Omental fat pad (tissue), 4 donors: ENCODE data around the gene GGA3. TPM values are rescaled to one million over a fixed set of nuclear protein-coding genes. Genes with fewer than 3 reads are reported as not detected.

ENCODE experiments used
- ATAC-seq: fragments of 150-250 bp; one replicate; pipeline ENCODE4 v1.9.1; 2016; ENCODE audit warnings: mild to moderate bottlenecking, moderate library complexity; ENCODE audit not compliant: low FRiP score
- DNase-seq: peaks from one replicate; pipeline ENCODE4 v3.0.0-alpha.2; 2019; ENCODE audit warnings: low spot score
- CTCF ChIP-seq, 3 donors: fragments of 450-650 bp; IDR thresholded peaks; one replicate each; pipeline ENCODE4 v1.5.1; 2016 to 2017; ENCODE audit warnings: antibody characterized with exemption in 3 of 3, mild to moderate bottlenecking in 3 of 3, moderate library complexity in 2 of 3
- total RNA-seq, 4 donors: library from RNA; depleted of rRNA; stranded (reverse); fragments of >200 nt; gene quantifications; one replicate each; pipeline ENCODE4 v1.1.0, GENCODE V29; 2016

The GGA3 gene
- total RNA-seq, 4 donors from 2014 or later, result 22.3 to 36.3 (median 30.5) TPM

- peak; percentile 86 for ATAC-seq
- peak in 2 of 3 donors; percentile 62 to 94 for TF ChIP-seq CTCF (IDR thresholded peaks at IDR 0.05)
Observed at GRCh38 chr17:75271233-75271954, 10.0 kb upstream of the GGA3 start.

GRCh38 chr17:75270966-75271232, 9.5 kb upstream of the GGA3 start, which contains the start of gene MIF4GD:
TSS of gene MIF4GD (minus strand) at chr17:75271231. CDS start at chr17:75270195, 1,036 bp downstream.
- ATAC-seq (no peak), DNase-seq (no peak)
- no peak for TF ChIP-seq CTCF (IDR thresholded peaks at IDR 0.05)

More at GRCh38 chr17:75271233-75271954, 10.0 kb upstream of the GGA3 start:
- DNase-seq, result no peak

GRCh38 chr17:75270218-75270965, 9.0 kb upstream of the GGA3 start:
- DNase-seq (peak; percentile 46), ATAC-seq (peak; percentile 79)
- no peak for TF ChIP-seq CTCF (IDR thresholded peaks at IDR 0.05)

GRCh38 chr17:75269844-75270217, 8.4 kb upstream of the GGA3 start:
- ATAC-seq, result no peak
- TF ChIP-seq CTCF (IDR thresholded peaks at IDR 0.05), result no peak
- DNase-seq, result no peak

GRCh38 chr17:75267411-75268232, 6.2 kb upstream of the GGA3 start:
- DNase-seq (no peak), ATAC-seq (no peak)
- TF ChIP-seq CTCF (IDR thresholded peaks at IDR 0.05), result no peak

GRCh38 chr17:75267153-75267410, 5.7 kb upstream of the GGA3 start:
- DNase-seq (no peak), ATAC-seq (no peak)
- TF ChIP-seq CTCF (IDR thresholded peaks at IDR 0.05), result no peak
